Cardiac septum (tissue), 1 donor: ENCODE results near the gene TMEM151B. TPM values are rescaled to one million over a fixed set of nuclear protein-coding genes. Genes with fewer than 3 reads are reported as not detected.

Experiments used
- DNase-seq: peaks from one replicate; pipeline ENCODE4 v3.0.0-alpha.2; 2020; ENCODE audit warnings: low spot score
- intact Hi-C: fragments of 100-400 bp; cut with DNase I; formaldehyde crosslinking; loops from one replicate; pipeline ENCODE4 v1.14.0; 2022
- long read RNA-seq: library from polyadenylated mRNA; unstranded; transcript quantifications from one replicate; pipeline ENCODE4 v2.0.0, GENCODE V29; 2021
- total RNA-seq: library from RNA; stranded (reverse); fragmentation: NEBNext Ultra II Directional; extraction: Animal tissue kit (Norgen Biotek cat#: 25700); gene quantifications from one replicate; pipeline ENCODE4 v1.2.1, GENCODE V29; 2021
- donor health status: DM: no; HTN: no; CAD: no.

TMEM151B gene
- 0.08 TPM for total RNA-seq
- long read RNA-seq: 0 reads

- DNase-seq: no peak
- intact Hi-C loops: loop anchor here (2.0 to 5.0 kb wide), 2 partner anchors 42 to 69 kb away; partner anchors contain the start of gene AARS2
These were observed at the start of gene TMEM151B for GRCh38 chr6:44269921-44270525. TMEM151B (plus strand) TSS chr6:44270450; CDS start chr6:44270743, 293 bp downstream.

GRCh38 chr6:44220913-44221290 is 49.3 kb upstream of the TMEM151B start:
- no peak for DNase-seq
- intact Hi-C loops: loop anchor here (1.0 to 10.0 kb wide), 3 partner anchors 13 to 446 kb away; partner anchors contain the start of genes HSP90AB1 and VEGFA

GRCh38 chr6:44221291-44221960 is 48.8 kb upstream of the TMEM151B start:
- intact Hi-C loops: loop anchor here (1.0 to 10.0 kb wide), 3 partner anchors 13 to 447 kb away; partner anchors contain the start of genes HSP90AB1 and VEGFA
- DNase-seq: peak; percentile 95

GRCh38 chr6:44221961-44222335 is 48.3 kb upstream of the TMEM151B start:
- intact Hi-C loops: loop anchor here (1.0 to 10.0 kb wide), 3 partner anchors 12 to 447 kb away; partner anchors contain the start of genes HSP90AB1 and VEGFA
- DNase-seq: no peak

- intact Hi-C loops: loop anchor here (10.0 kb wide), 1 partner anchor 448 kb away; the partner anchor contains the start of gene VEGFA
- peak; percentile 74 for DNase-seq
These were observed 47.5 kb upstream of the TMEM151B start for GRCh38 chr6:44222486-44223318.

- DNase-seq: peak; percentile 93
- intact Hi-C loops: loop anchor here (10.0 kb wide), 1 partner anchor 449 kb away; the partner anchor contains the start of gene VEGFA
These were observed 46.8 kb upstream of the TMEM151B start, which contains the start of gene SLC29A1 for GRCh38 chr6:44223319-44224028. SLC29A1 (plus strand) TSS chr6:44223595; CDS start chr6:44227314, 3,719 bp downstream.

- intact Hi-C loops: loop anchor here (10.0 kb wide), 1 partner anchor 449 kb away; the partner anchor contains the start of gene VEGFA
- DNase-seq: peak; percentile 76
These were observed 46.0 kb upstream of the TMEM151B start for GRCh38 chr6:44224029-44224964.

GRCh38 chr6:44224965-44225305 is 45.3 kb upstream of the TMEM151B start:
- intact Hi-C loops: loop anchor here (10.0 kb wide), 1 partner anchor 450 kb away; the partner anchor contains the start of gene VEGFA
- no peak for DNase-seq

- intact Hi-C loops: loop anchor here (10.0 kb wide), 1 partner anchor 451 kb away; the partner anchor contains the start of gene VEGFA
- DNase-seq: peak; percentile 71
These were observed 44.5 kb upstream of the TMEM151B start for GRCh38 chr6:44225579-44226325.

GRCh38 chr6:44226368-44227147 is 43.7 kb upstream of the TMEM151B start:
- peak; percentile 81 for DNase-seq
- intact Hi-C loops: loop anchor here (10.0 kb wide), 1 partner anchor 452 kb away; the partner anchor contains the start of gene VEGFA

GRCh38 chr6:44227148-44227793 is 43.0 kb upstream of the TMEM151B start:
- DNase-seq: peak; percentile 69
- intact Hi-C loops: loop anchor here (10.0 kb wide), 1 partner anchor 452 kb away; the partner anchor contains the start of gene VEGFA

- intact Hi-C loops: loop anchor here (10.0 kb wide), 1 partner anchor 453 kb away; the partner anchor contains the start of gene VEGFA
- peak; percentile 67 for DNase-seq
These were observed 42.2 kb upstream of the TMEM151B start for GRCh38 chr6:44228031-44228430.

- intact Hi-C loops: loop anchor here (10.0 kb wide), 1 partner anchor 454 kb away; the partner anchor contains the start of gene VEGFA
- no peak for DNase-seq
These were observed 41.8 kb upstream of the TMEM151B start for GRCh38 chr6:44228433-44228832.

GRCh38 chr6:44228836-44229235 is 41.4 kb upstream of the TMEM151B start:
- no peak for DNase-seq
- intact Hi-C loops: loop anchor here (10.0 kb wide), 1 partner anchor 454 kb away; the partner anchor contains the start of gene VEGFA

GRCh38 chr6:44229376-44230033 is 40.7 kb upstream of the TMEM151B start:
- intact Hi-C loops: loop anchor here (10.0 kb wide), 1 partner anchor 455 kb away; the partner anchor contains the start of gene VEGFA
- peak; percentile 73 for DNase-seq
